ENCODE results near the gene ARID3A. TPM values are rescaled to one million over a fixed set of nuclear protein-coding genes. Genes with fewer than 3 reads are reported as not detected.

ARID3A gene
- total and polyA plus RNA-seq, 2 of the 13 experiments (the other 11 are each of a cell fraction or from before 2014, with no cell fraction given), result 71.3 to 77.9 TPM

DNA sequence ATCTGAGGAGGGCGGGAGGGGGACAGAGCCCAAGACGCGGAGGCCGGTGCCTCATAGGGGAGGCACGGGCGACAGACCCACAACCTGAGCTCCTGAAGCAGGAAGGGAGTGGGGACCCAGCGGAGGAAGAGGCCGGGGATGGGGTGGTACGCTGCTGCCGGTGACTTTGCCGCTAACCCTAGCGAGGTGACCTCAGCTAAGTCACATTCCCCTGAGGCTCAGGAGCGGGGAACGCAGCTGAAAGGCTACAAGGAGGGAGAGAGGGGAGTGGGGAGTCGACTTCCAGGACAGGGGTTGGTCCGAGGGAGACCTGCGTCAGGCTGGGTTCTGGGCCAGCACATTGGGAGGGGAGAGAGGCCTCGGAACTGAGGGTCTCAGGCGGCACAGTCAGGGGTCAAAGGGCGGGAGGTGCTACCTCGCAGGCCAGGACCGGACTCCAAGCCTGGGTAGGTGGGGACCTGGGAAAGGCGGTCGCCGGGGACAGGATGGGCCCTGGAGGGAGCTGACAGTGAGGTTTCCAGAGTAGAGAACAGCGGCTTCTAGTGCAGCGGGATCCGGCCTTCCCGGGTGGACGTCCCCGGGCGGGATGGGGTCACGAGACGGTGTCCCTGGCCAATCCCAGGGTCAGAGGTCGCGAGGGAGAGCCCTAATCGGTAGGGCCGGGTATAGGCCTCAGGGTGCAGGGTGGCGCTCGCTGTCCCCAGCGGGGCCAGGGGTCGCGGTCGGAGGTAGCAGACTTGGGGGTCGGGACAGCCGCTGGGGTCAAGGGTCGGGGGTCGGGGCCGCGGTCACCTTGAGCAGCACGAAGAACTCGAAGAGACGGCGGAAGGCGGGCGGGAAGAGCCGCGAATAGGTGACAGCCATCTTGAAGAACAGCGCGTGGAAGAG lies 94.4 kb downstream of the ARID3A start (continued):
- TF ChIP-seq, protein P1, sequence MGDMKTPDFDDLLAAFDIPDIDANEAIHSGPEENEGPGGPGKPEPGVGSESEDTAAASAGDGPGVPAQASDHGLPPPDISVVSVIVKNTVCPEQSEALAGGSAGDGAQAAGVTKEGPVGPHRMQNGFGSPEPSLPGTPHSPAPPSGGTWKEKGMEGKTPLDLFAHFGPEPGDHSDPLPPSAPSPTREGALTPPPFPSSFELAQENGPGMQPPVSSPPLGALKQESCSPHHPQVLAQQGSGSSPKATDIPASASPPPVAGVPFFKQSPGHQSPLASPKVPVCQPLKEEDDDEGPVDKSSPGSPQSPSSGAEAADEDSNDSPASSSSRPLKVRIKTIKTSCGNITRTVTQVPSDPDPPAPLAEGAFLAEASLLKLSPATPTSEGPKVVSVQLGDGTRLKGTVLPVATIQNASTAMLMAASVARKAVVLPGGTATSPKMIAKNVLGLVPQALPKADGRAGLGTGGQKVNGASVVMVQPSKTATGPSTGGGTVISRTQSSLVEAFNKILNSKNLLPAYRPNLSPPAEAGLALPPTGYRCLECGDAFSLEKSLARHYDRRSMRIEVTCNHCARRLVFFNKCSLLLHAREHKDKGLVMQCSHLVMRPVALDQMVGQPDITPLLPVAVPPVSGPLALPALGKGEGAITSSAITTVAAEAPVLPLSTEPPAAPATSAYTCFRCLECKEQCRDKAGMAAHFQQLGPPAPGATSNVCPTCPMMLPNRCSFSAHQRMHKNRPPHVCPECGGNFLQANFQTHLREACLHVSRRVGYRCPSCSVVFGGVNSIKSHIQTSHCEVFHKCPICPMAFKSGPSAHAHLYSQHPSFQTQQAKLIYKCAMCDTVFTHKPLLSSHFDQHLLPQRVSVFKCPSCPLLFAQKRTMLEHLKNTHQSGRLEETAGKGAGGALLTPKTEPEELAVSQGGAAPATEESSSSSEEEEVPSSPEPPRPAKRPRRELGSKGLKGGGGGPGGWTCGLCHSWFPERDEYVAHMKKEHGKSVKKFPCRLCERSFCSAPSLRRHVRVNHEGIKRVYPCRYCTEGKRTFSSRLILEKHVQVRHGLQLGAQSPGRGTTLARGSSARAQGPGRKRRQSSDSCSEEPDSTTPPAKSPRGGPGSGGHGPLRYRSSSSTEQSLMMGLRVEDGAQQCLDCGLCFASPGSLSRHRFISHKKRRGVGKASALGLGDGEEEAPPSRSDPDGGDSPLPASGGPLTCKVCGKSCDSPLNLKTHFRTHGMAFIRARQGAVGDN (CRISPR knock-in tag; IDR thresholded peaks at IDR 0.05), result peak; percentile 49
- TF ChIP-seq ZNF296 (CRISPR knock-in tag; conservative IDR thresholded peaks at IDR 0.05) (0 out of 2 replicates have a peak, but pooled peaks have one; percentile 28), ETV5 (CRISPR knock-in tag; IDR thresholded peaks at IDR 0.05; ENCODE audit: borderline replicate concordance) (no peak), MAF1 (CRISPR knock-in tag; IDR thresholded peaks at IDR 0.05; ENCODE audit: borderline replicate concordance) (0 out of 2 replicates have a peak, but pooled peaks have one; percentile 26), ZNF607 (CRISPR knock-in tag; IDR thresholded peaks at IDR 0.05; ENCODE audit: borderline replicate concordance) (peak; percentile 26; the same call in 1 of the 2 replicates), SRSF1 (optimal IDR thresholded peaks at IDR 0.05; ENCODE audit: low read depth, low read length) (peak; percentile 34), GLI4 (CRISPR knock-in tag; IDR thresholded peaks at IDR 0.05; ENCODE audit: borderline replicate concordance) (0 out of 2 replicates have a peak, but pooled peaks have one; percentile 27), ZNF616 (CRISPR knock-in tag; IDR thresholded peaks at IDR 0.05; ENCODE audit: low read depth) (0 out of 2 replicates have a peak, but pooled peaks have one; percentile 11)

Data from HepG2 (cell line).